ENCODE data around the gene PTGER4. TPM values are rescaled to one million over a fixed set of nuclear protein-coding genes. Genes with fewer than 3 reads are reported as not detected.
A peak's percentile ranks its signal among the peaks of the same experiment; 100 is the strongest.

PTGER4 gene
- total RNA-seq, 1 donor from 2014 or later: 4.9 TPM

DNA sequence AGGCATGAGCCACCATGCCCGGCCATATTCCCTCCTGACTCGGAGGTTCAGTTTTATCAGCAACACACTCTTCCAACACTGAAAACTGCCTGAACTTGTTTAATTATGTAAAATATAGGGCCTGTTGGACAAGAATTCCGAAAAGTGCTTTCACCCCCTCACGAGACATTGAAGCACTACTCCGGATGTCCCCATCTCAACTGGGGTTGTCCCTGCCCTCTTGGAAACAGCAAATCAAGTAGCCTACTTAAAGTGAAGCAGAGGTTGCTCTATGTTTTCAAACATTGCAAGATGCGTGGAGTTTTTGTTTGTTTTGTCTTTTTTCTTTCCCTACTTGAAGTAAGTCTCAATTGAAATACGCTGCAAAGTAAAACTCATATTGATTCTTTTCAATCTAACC lies 7.6 kb downstream of the PTGER4 start:
- Mint-ChIP-seq H3K27me3 (ENCODE audit: low read depth) (no peaks in the 10 kb centered on the region), H3K27ac (ENCODE audit: unreplicated experiment) (no peak overlapping the region), H3K36me3 (ENCODE audit: low read depth) (peaks cover 8% of the 10 kb centered on the region), H3K9me3 (ENCODE audit: low read depth) (no peaks in the 10 kb centered on the region), H3K4me3 (ENCODE audit: unreplicated experiment) (no peak overlapping the region), H3K4me1 (ENCODE audit: low read depth) (peaks cover 60% of the 10 kb centered on the region)
- TF ChIP-seq, protein P1, sequence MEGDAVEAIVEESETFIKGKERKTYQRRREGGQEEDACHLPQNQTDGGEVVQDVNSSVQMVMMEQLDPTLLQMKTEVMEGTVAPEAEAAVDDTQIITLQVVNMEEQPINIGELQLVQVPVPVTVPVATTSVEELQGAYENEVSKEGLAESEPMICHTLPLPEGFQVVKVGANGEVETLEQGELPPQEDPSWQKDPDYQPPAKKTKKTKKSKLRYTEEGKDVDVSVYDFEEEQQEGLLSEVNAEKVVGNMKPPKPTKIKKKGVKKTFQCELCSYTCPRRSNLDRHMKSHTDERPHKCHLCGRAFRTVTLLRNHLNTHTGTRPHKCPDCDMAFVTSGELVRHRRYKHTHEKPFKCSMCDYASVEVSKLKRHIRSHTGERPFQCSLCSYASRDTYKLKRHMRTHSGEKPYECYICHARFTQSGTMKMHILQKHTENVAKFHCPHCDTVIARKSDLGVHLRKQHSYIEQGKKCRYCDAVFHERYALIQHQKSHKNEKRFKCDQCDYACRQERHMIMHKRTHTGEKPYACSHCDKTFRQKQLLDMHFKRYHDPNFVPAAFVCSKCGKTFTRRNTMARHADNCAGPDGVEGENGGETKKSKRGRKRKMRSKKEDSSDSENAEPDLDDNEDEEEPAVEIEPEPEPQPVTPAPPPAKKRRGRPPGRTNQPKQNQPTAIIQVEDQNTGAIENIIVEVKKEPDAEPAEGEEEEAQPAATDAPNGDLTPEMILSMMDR (IDR thresholded peaks at IDR 0.05): no peak
- DNase-seq (ENCODE audit: low spot score): no peak

DNA sequence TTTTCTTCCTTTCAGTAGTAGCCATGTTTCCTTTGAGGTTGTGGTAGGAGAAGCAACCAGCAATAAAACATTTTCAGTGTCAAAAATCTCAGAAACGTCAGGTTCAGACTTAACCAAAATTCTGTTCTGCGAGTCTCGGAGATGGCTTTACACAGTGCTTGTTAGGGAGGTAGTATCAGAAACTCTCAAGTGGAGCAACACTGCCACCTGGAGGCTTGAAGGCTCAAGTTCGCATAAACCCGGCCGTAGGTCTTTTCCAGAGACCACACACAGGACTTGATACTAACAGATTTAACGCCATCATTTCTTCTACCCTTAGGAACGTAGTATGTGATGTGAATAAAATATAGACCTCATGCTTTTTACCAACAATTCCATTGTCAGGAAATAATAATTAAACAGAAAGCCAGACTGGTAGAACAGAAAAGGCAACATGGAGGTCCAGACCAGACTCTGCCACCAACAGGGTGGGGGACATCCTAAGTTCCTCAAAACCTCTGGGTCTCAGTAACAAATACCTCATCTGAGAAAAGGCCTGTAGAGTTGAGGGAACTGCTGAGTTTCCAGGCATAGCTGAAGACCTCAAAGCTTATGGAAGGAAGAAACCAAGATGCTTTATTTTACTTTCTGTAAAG lies 8.5 kb downstream of the PTGER4 start:
- TF ChIP-seq, protein P1 (IDR thresholded peaks at IDR 0.05): peak; percentile 96
- DNase-seq (ENCODE audit: low spot score): no peak
- peaks cover 51% of the 10 kb centered on the region for H3K4me1 Mint-ChIP-seq (ENCODE audit: low read depth)
- H3K9me3 Mint-ChIP-seq (ENCODE audit: low read depth): no peaks in the 10 kb centered on the region
- peaks cover 8% of the 10 kb centered on the region for H3K36me3 Mint-ChIP-seq (ENCODE audit: low read depth)
- no peak overlapping the region for H3K4me3 Mint-ChIP-seq (ENCODE audit: unreplicated experiment)
- H3K27ac Mint-ChIP-seq (ENCODE audit: unreplicated experiment): no peak overlapping the region
- H3K27me3 Mint-ChIP-seq (ENCODE audit: low read depth): no peaks in the 10 kb centered on the region

DNA sequence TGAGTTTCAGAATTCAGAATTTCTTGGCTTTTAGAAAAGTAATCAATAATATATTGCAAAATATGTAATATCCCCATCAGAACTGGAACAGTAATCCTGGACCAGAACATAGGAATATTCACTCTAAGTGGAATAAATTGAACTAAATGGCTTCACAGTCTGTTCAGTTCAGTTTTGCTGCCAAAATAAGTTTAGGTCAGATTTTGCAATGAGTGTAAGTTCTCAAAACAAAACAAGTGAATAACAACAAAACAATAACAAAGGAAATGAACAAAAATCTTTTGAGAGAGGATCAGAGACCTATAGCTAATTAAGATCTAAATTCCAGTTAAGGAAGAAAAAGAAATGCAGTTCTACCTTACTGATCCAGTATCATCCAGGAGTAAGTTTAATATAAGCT lies 9.3 kb downstream of the PTGER4 start:
- Mint-ChIP-seq H3K4me1 (ENCODE audit: low read depth) (peaks cover 43% of the 10 kb centered on the region), H3K36me3 (ENCODE audit: low read depth) (peaks cover 8% of the 10 kb centered on the region), H3K9me3 (ENCODE audit: low read depth) (no peaks in the 10 kb centered on the region), H3K27me3 (ENCODE audit: low read depth) (no peaks in the 10 kb centered on the region), H3K4me3 (ENCODE audit: unreplicated experiment) (no peak overlapping the region), H3K27ac (ENCODE audit: unreplicated experiment) (no peak overlapping the region)
- DNase-seq (ENCODE audit: low spot score): no peak
- TF ChIP-seq, protein P1 (IDR thresholded peaks at IDR 0.05): no peak

DNA sequence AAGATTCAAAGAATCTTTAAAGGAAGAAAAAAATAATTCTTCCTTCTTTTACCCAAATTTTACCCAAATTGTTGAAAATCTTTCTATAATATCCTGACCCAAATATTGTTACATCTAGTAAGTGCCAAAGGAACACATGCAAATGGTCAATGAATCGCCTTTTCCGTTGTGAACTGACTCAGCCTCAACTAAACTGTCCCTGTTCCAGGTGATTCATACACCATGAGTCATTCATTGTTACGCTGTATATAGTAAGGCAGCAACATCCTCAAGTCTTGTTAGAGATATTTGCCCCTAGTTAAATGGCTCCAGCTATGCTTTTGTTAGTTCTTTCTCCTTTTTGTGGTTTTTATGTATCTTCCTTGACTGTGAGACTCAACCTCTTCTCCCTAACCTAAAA lies 9.7 kb downstream of the PTGER4 start:
- peaks cover 1% of the 10 kb centered on the region for H3K9me3 Mint-ChIP-seq (ENCODE audit: low read depth)
- no peak for DNase-seq (ENCODE audit: low spot score)
- H3K27ac Mint-ChIP-seq (ENCODE audit: unreplicated experiment): peak overlapping the region; percentile 41
- peaks cover 8% of the 10 kb centered on the region for H3K36me3 Mint-ChIP-seq (ENCODE audit: low read depth)
- TF ChIP-seq, protein P1 (IDR thresholded peaks at IDR 0.05): no peak
- no peaks in the 10 kb centered on the region for H3K27me3 Mint-ChIP-seq (ENCODE audit: low read depth)
- peaks cover 39% of the 10 kb centered on the region for H3K4me1 Mint-ChIP-seq (ENCODE audit: low read depth)
- H3K4me3 Mint-ChIP-seq (ENCODE audit: unreplicated experiment): no peak overlapping the region

DNA sequence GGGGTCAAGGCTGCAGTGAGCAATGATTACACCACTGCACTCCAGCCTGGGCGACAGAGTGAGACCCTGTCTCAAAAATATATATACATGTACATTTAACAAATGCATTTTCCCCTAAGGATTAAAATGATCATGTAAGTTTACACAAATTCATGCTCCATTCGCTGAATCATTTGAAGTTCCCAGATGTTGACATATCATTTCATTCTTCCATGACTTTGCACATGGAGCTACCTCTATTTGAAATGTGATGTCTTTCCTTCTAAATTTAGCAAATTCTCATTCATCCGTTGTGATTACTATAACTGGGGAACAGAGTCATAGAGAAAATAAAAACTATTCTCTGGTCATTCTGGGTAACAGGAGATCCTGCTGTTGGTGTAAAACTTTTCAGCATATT lies 10.6 kb downstream of the PTGER4 start:
- no peak overlapping the region for H3K4me3 Mint-ChIP-seq (ENCODE audit: unreplicated experiment)
- TF ChIP-seq, protein P1 (IDR thresholded peaks at IDR 0.05): no peak
- peaks cover 3% of the 10 kb centered on the region for H3K9me3 Mint-ChIP-seq (ENCODE audit: low read depth)
- no peaks in the 10 kb centered on the region for H3K27me3 Mint-ChIP-seq (ENCODE audit: low read depth)
- DNase-seq (ENCODE audit: low spot score): no peak
- peaks cover 36% of the 10 kb centered on the region for H3K4me1 Mint-ChIP-seq (ENCODE audit: low read depth)
- peaks cover 8% of the 10 kb centered on the region for H3K36me3 Mint-ChIP-seq (ENCODE audit: low read depth)
- H3K27ac Mint-ChIP-seq (ENCODE audit: unreplicated experiment): no peak overlapping the region
